Natural killer cell (primary cell): ENCODE results near the gene PRXL2A. TPM values are rescaled to one million over a fixed set of nuclear protein-coding genes. Genes with fewer than 3 reads are reported as not detected.

ENCODE experiments used
- ATAC-seq, 3 donors: fragments of 150-1000 bp in 2 of 3; fragments of 200-7000 bp in 1 of 3; cut with Tn5 transposase; 1 replicate in 1 of 3; 2 replicates in 2 of 3; pipeline ENCODE4 v1.10.0; 2021; ENCODE audit warnings: mild to moderate bottlenecking in 2 of 3, moderate library complexity in 2 of 3
- DNase-seq, 2 donors: peaks; one replicate each; pipeline versions ENCODE4 v3.0.0 to v3.0.0-alpha.2; 2013 to 2021; ENCODE audit warnings: mixed read lengths in 1 of 2
- H3K27ac ChIP-seq: one replicate; pipeline ENCODE4 v1.5.1; 2013; ENCODE audit warnings: mild to moderate bottlenecking, low read length
- H3K27me3 ChIP-seq: one replicate; pipeline ENCODE4 v1.6.1; 2013; ENCODE audit warnings: low read length; ENCODE audit not compliant: control insufficient read depth, insufficient read depth
- H3K36me3 ChIP-seq: one replicate; pipeline ENCODE4 v1.6.1; 2013; ENCODE audit warnings: low read length; ENCODE audit not compliant: control insufficient read depth, insufficient read depth
- H3K4me1 ChIP-seq: one replicate; pipeline ENCODE4 v1.6.1; 2013; ENCODE audit warnings: low read length; ENCODE audit not compliant: control insufficient read depth, insufficient read depth
- H3K4me3 ChIP-seq: one replicate; pipeline ENCODE4 v1.5.1; 2013; ENCODE audit warnings: low read length
- H3K9me3 ChIP-seq: one replicate; pipeline ENCODE4 v1.6.1; 2013; ENCODE audit warnings: low read length; ENCODE audit not compliant: control insufficient read depth, insufficient read depth
- H3K27ac Mint-ChIP-seq, 2 donors: one replicate each; pipeline ENCODE4 v1.8.0; 2022; ENCODE audit warnings: mild to moderate bottlenecking in 2 of 2, mixed read lengths in 2 of 2, moderate library complexity in 1 of 2
- H3K27me3 Mint-ChIP-seq, 2 donors: one replicate each; pipeline ENCODE4 v1.8.0; 2022; ENCODE audit warnings: low read depth in 2 of 2, mixed read lengths in 2 of 2
- H3K36me3 Mint-ChIP-seq: one replicate; pipeline ENCODE4 v1.8.0; 2022; ENCODE audit warnings: mixed read lengths
- H3K4me1 Mint-ChIP-seq, 2 donors: one replicate each; pipeline ENCODE4 v1.8.0; 2022; ENCODE audit warnings: mixed read lengths in 2 of 2
- H3K4me3 Mint-ChIP-seq: one replicate; pipeline ENCODE4 v1.8.0; 2022; ENCODE audit warnings: mild to moderate bottlenecking, moderate library complexity, mixed read lengths
- H3K9me3 Mint-ChIP-seq, 2 donors: one replicate each; pipeline ENCODE4 v1.8.0; 2022; ENCODE audit warnings: mixed read lengths in 2 of 2
- CTCF ChIP-seq: fragments of 200-600 bp; IDR thresholded peaks from one replicate; pipeline ENCODE4 v1.8.0; 2022; ENCODE audit warnings: antibody characterized with exemption
- WGBS: methylation state at CpG from one replicate; pipeline ENCODE4 v1.1.7; 2013; ENCODE audit warnings: missing lambda C conversion rate; ENCODE audit not compliant: insufficient coverage; 5-methylcytosine and 5-hydroxymethylcytosine counted together
- intact Hi-C: fragments of 100-400 bp; cut with micrococcal nuclease; formaldehyde crosslinking; loops from one replicate; pipeline ENCODE4 v1.14.2; 2022
- total RNA-seq, 4 donors: library from RNA; stranded (reverse); fragments of 120-200 nt in 1 of 4; gene quantifications; one replicate each; pipeline versions ENCODE4 v1.2.3 to v1.2.4, GENCODE V29; 2013 to 2022

Gene PRXL2A
- total RNA-seq, 3 donors from 2014 or later (not counting 1 experiment from before 2014, with no cell fraction given): 1.3 to 1.8 (median 1.4) TPM

DNA sequence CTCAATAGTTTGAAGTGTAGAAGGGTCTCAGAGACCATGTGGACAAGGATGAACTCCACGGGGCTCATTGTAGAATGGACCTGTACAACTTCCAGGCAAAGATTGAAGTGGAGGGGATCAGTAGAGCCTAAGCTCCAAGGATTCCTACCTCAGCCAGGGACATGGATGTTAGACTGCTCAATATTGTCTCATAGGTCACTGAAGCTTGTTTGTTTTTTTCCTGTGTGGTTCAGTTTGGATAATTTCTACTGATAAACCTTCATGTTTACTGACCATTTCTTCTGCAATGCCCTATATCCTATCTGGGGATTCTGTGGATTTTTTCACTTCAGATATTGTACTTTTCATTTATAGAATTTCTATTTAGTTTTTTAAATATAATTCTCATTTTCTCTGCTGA, 42.8 kb upstream of the PRXL2A start:
- Histone ChIP-seq H3K4me1 (no peaks in the 10 kb centered on the region), H3K36me3 (no peaks in the 10 kb centered on the region), H3K27me3 (no peaks in the 10 kb centered on the region), H3K9me3 (peaks cover 11% of the 10 kb centered on the region), H3K27ac (no peak overlapping the region), H3K4me3 (no peak overlapping the region)
- no peak for TF ChIP-seq CTCF
- no peak overlapping the region for H3K4me3 Mint-ChIP-seq
- H3K9me3 Mint-ChIP-seq: peaks cover 4 to 12% of the 10 kb centered on the region in 2 donors
- intact Hi-C loops: no loop called here
- H3K4me1 Mint-ChIP-seq: no peaks in the 10 kb centered on the region
- no peak overlapping the region for H3K27ac Mint-ChIP-seq
- peaks cover 8 to 15% of the 10 kb centered on the region in 2 donors for H3K27me3 Mint-ChIP-seq
- peaks cover 9% of the 10 kb centered on the region for H3K36me3 Mint-ChIP-seq
- DNase-seq: no peak
- WGBS: 87% methylated on average over 1 of the region's 1 CpG
- no peak for ATAC-seq

DNA sequence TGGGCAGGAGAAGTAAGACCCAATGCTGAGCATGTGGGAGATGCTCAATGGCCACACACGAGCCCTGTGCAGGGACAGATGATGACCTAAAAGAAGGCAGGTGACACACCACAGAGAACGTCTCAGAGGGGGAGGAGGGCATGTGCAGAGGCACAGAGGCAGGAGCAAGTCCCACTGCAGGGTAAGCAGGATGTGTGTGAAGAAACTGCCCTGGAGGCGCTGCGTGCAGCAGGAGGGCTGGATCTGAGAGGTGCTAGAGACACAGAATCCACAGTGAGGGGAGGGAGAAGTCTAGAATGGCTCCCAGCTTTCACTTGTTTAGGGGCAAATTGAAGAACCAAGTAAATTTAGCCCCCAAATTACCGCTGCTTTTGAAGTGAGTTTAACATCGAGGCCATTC, 36.9 kb upstream of the PRXL2A start:
- DNase-seq (no peak), ATAC-seq (no peak)
- Mint-ChIP-seq H3K27ac (no peak overlapping the region), H3K9me3 (peaks cover 3 to 12% of the 10 kb centered on the region in 2 donors), H3K4me1 (no peaks in the 10 kb centered on the region), H3K4me3 (no peak overlapping the region), H3K27me3 (peaks cover 7 to 8% of the 10 kb centered on the region in 2 donors), H3K36me3 (peaks cover 9% of the 10 kb centered on the region)
- 85% methylated on average over 6 of the region's 6 CpGs for WGBS
- no peaks in the 10 kb centered on the region for H3K27me3 ChIP-seq
- no peaks in the 10 kb centered on the region for H3K36me3 ChIP-seq
- H3K4me3 ChIP-seq: no peak overlapping the region
- H3K27ac ChIP-seq: no peak overlapping the region
- intact Hi-C loops: no loop called here
- H3K4me1 ChIP-seq: no peaks in the 10 kb centered on the region
- peaks cover 11% of the 10 kb centered on the region for H3K9me3 ChIP-seq
- no peak for TF ChIP-seq CTCF

- no peaks in the 10 kb centered on the region for H3K9me3 ChIP-seq
- Mint-ChIP-seq H3K27ac (no peak overlapping the region), H3K4me3 (no peak overlapping the region), H3K27me3 (peaks cover 7 to 8% of the 10 kb centered on the region in 2 donors), H3K9me3 (peaks cover 3 to 4% of the 10 kb centered on the region in 2 donors), H3K4me1 (no peaks in the 10 kb centered on the region), H3K36me3 (peaks cover 6% of the 10 kb centered on the region)
- DNase-seq (no peak), ATAC-seq (no peak)
- no peak overlapping the region for H3K4me3 ChIP-seq
- TF ChIP-seq CTCF: no peak
- WGBS: 81% methylated on average over 5 of the region's 5 CpGs
- no peaks in the 10 kb centered on the region for H3K36me3 ChIP-seq
- intact Hi-C loops: no loop called here
- H3K4me1 ChIP-seq: no peaks in the 10 kb centered on the region
- no peak overlapping the region for H3K27ac ChIP-seq
- no peaks in the 10 kb centered on the region for H3K27me3 ChIP-seq
Observed at GRCh38 chr10:80372675-80373074, 35.7 kb upstream of the PRXL2A start.

- 80% methylated on average over 2 of the region's 2 CpGs for WGBS
- no peaks in the 10 kb centered on the region for H3K27me3 ChIP-seq
- Mint-ChIP-seq H3K27ac (no peak overlapping the region), H3K36me3 (no peaks in the 10 kb centered on the region), H3K9me3 (no peaks in the 10 kb centered on the region), H3K4me3 (no peak overlapping the region), H3K27me3 (peaks cover 5 to 8% of the 10 kb centered on the region in 2 donors), H3K4me1 (peaks cover 4% of the 10 kb centered on the region in 2 donors)
- H3K9me3 ChIP-seq: no peaks in the 10 kb centered on the region
- ATAC-seq (no peak), DNase-seq (no peak)
- H3K27ac ChIP-seq: no peak overlapping the region
- H3K4me1 ChIP-seq: no peaks in the 10 kb centered on the region
- TF ChIP-seq CTCF: no peak
- H3K36me3 ChIP-seq: no peaks in the 10 kb centered on the region
- intact Hi-C loops: no loop called here
- no peak overlapping the region for H3K4me3 ChIP-seq
Observed at GRCh38 chr10:80373502-80373901, 34.8 kb upstream of the PRXL2A start.
